ENCODE data around the gene PRRC1. TPM values are rescaled to one million over a fixed set of nuclear protein-coding genes. Genes with fewer than 3 reads are reported as not detected.

Gene PRRC1
- total and polyA plus RNA-seq, 4 donors, result 19.6 to 44.1 (median 25.6) TPM

DNA sequence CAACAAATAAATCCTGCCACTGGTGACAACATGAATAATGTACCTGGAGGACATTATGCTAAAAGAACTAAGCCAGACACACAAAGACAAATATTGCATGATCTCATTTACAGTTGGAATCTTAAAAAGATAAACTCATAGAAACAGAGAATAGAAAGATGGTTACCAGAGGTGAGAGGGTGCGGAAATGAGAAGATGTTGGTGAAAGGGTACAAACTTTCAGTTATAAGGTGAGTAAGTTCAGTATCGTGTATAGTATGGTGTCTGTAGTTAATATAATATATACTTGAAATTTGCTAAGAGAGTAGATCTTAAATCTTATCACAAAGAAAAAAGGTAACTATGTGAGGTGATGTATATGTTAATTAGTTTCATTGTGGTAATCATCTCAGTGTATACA lies 63.3 kb downstream of the PRRC1 start:
- no peaks in the 10 kb centered on the region for H3K9me3 ChIP-seq (ENCODE audit: control insufficient read depth in 4 of 4, low read length in 3 of 4)
- H3K27ac ChIP-seq (ENCODE audit: low read depth in 1 of 2, low read length in 2 of 2), result no peak overlapping the region
- no peak overlapping the region for H3K9ac ChIP-seq (ENCODE audit: low read depth in 1 of 2, low read length in 2 of 2)
- H3K36me3 ChIP-seq (ENCODE audit: control insufficient read depth in 4 of 4, insufficient read depth in 3 of 4, low read depth in 1 of 4, low read length in 3 of 4), result no peaks in the 10 kb centered on the region
- WGBS, result 91% methylated on average over 2 of the region's 2 CpGs
- no peak overlapping the region for H3K4me3 ChIP-seq (ENCODE audit: low read depth in 1 of 3, low read length in 3 of 3)
- DNase-seq (ENCODE audit: low spot score), result no peak
- no peaks in the 10 kb centered on the region for H3K27me3 ChIP-seq (ENCODE audit: control insufficient read depth in 4 of 4, insufficient read depth in 4 of 4, low read length in 3 of 4)
- TF ChIP-seq GABPA (IDR thresholded peaks at IDR 0.05 in 1 of 2, conservative IDR thresholded peaks at IDR 0.05 in 1 of 2) (no peak), FOXA2 (IDR thresholded peaks at IDR 0.05) (no peak), FOXA1 (IDR thresholded peaks at IDR 0.05) (no peak), JUND (IDR thresholded peaks at IDR 0.05) (no peak), SP1 (IDR thresholded peaks at IDR 0.05) (no peak), NR2F2 (IDR thresholded peaks at IDR 0.05) (no peak), TAF1 (conservative IDR thresholded peaks at IDR 0.05) (no peak), EGR1 (IDR thresholded peaks at IDR 0.05; ENCODE audit: low read depth in 2 of 2) (no peak), RAD21 (IDR thresholded peaks at IDR 0.05) (no peak), YY1 (IDR thresholded peaks at IDR 0.05) (no peak), RXRA (IDR thresholded peaks at IDR 0.05) (no peak), HNF4A (conservative IDR thresholded peaks at IDR 0.05) (no peak), HNF4G (IDR thresholded peaks at IDR 0.05) (no peak)
- TF ChIP-seq, protein P1, sequence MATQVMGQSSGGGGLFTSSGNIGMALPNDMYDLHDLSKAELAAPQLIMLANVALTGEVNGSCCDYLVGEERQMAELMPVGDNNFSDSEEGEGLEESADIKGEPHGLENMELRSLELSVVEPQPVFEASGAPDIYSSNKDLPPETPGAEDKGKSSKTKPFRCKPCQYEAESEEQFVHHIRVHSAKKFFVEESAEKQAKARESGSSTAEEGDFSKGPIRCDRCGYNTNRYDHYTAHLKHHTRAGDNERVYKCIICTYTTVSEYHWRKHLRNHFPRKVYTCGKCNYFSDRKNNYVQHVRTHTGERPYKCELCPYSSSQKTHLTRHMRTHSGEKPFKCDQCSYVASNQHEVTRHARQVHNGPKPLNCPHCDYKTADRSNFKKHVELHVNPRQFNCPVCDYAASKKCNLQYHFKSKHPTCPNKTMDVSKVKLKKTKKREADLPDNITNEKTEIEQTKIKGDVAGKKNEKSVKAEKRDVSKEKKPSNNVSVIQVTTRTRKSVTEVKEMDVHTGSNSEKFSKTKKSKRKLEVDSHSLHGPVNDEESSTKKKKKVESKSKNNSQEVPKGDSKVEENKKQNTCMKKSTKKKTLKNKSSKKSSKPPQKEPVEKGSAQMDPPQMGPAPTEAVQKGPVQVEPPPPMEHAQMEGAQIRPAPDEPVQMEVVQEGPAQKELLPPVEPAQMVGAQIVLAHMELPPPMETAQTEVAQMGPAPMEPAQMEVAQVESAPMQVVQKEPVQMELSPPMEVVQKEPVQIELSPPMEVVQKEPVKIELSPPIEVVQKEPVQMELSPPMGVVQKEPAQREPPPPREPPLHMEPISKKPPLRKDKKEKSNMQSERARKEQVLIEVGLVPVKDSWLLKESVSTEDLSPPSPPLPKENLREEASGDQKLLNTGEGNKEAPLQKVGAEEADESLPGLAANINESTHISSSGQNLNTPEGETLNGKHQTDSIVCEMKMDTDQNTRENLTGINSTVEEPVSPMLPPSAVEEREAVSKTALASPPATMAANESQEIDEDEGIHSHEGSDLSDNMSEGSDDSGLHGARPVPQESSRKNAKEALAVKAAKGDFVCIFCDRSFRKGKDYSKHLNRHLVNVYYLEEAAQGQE (IDR thresholded peaks at IDR 0.05), result no peak
- TF ChIP-seq, protein P2, sequence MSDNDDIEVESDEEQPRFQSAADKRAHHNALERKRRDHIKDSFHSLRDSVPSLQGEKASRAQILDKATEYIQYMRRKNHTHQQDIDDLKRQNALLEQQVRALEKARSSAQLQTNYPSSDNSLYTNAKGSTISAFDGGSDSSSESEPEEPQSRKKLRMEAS (IDR thresholded peaks at IDR 0.05), result no peak
- TF ChIP-seq, protein P3, sequence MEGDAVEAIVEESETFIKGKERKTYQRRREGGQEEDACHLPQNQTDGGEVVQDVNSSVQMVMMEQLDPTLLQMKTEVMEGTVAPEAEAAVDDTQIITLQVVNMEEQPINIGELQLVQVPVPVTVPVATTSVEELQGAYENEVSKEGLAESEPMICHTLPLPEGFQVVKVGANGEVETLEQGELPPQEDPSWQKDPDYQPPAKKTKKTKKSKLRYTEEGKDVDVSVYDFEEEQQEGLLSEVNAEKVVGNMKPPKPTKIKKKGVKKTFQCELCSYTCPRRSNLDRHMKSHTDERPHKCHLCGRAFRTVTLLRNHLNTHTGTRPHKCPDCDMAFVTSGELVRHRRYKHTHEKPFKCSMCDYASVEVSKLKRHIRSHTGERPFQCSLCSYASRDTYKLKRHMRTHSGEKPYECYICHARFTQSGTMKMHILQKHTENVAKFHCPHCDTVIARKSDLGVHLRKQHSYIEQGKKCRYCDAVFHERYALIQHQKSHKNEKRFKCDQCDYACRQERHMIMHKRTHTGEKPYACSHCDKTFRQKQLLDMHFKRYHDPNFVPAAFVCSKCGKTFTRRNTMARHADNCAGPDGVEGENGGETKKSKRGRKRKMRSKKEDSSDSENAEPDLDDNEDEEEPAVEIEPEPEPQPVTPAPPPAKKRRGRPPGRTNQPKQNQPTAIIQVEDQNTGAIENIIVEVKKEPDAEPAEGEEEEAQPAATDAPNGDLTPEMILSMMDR (IDR thresholded peaks at IDR 0.05; ENCODE audit: low read depth, low read length, missing input control), result no peak
- TF ChIP-seq, protein P4, sequence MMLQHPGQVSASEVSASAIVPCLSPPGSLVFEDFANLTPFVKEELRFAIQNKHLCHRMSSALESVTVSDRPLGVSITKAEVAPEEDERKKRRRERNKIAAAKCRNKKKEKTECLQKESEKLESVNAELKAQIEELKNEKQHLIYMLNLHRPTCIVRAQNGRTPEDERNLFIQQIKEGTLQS (IDR thresholded peaks at IDR 0.05), result no peak
- TF ChIP-seq, protein P5, sequence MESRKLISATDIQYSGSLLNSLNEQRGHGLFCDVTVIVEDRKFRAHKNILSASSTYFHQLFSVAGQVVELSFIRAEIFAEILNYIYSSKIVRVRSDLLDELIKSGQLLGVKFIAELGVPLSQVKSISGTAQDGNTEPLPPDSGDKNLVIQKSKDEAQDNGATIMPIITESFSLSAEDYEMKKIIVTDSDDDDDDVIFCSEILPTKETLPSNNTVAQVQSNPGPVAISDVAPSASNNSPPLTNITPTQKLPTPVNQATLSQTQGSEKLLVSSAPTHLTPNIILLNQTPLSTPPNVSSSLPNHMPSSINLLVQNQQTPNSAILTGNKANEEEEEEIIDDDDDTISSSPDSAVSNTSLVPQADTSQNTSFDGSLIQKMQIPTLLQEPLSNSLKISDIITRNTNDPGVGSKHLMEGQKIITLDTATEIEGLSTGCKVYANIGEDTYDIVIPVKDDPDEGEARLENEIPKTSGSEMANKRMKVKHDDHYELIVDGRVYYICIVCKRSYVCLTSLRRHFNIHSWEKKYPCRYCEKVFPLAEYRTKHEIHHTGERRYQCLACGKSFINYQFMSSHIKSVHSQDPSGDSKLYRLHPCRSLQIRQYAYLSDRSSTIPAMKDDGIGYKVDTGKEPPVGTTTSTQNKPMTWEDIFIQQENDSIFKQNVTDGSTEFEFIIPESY (IDR thresholded peaks at IDR 0.05), result no peak
- no peaks in the 10 kb centered on the region for H3K4me1 ChIP-seq (ENCODE audit: control insufficient read depth in 4 of 4, insufficient read depth in 4 of 4, low read length in 3 of 4)

Data from liver (tissue), 9 donors.